Stimulated activated CD8-positive, alpha-beta memory T cell treated with anti-CD3 and anti-CD28 coated beads, Interleukin-4, amount 100 ng/mL, for 1 hour (primary cell): ENCODE data around the gene KRT38.
"Not testable (repeated sequence)": the region's sequence is repeated elsewhere in the genome, so short reads cannot be mapped to it uniquely, and the experiment has no call there.

Source experiments
- DNase-seq, 2 donors: peaks; one replicate each; pipeline ENCODE4 v3.0.0-alpha.2; 2020; ENCODE audit warnings: low read depth in 2 of 2, low spot score in 1 of 2

Gene KRT38

DNA sequence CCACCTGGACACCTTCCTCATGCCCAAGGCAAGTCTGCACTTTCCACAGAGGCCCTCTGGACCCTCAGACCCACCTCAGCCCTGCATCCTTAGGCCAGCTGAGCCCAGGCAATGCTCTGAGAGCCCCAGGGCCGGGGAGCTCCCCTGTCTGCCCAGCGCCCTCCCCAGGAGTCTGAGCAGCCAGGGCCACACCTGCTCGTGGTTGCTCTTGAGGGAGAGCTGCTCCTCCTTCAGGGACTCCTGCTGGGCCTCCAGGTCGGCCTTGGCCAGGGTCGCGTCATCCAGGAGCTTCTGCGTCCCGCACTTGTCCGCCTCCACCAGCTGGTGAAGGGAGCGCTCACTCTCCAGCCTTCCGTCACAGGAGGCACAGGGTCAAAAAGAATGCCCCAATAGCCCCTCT is 18.2 kb downstream of the KRT38 start:
- DNase-seq: not testable (repeated sequence)

DNA sequence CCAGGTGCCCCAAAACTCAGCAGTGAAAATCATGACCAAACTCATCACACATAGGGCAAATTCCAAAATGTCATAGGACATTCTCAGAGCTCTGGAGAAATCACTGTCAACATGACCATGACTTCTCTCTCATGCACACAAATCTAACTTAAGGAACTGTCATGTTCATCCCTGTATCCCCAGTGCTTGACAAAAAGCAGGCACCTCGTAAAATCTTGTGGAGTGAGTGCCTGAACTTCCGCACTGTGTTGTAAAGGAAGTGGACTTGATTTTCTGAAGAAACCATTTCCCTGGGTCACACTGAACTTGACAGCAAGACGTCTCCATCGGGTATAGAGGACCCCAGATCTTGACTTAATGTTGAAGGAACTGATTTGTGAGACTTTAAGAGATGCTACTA is 19.2 kb downstream of the KRT38 start:
- no peak for DNase-seq

DNA sequence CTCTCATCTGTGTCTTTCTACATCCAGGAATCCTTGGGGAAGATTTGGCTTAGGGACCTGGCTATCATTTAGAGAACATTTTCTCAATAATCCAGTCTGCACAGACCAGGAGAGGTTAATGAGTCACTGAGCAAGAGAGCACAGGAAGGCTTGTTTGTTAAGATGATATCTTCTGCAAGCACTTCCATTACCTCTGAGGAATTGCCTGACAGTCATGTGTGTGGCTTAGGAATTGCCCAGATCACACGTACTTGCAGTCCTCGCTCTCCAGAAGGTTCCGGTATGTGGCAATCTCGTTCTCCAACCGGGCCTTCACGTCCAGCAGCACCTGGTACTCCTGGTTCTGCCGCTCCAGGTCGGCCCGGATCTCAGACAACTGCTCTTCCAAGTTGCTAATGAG is 19.7 kb downstream of the KRT38 start:
- no peak for DNase-seq

DNA sequence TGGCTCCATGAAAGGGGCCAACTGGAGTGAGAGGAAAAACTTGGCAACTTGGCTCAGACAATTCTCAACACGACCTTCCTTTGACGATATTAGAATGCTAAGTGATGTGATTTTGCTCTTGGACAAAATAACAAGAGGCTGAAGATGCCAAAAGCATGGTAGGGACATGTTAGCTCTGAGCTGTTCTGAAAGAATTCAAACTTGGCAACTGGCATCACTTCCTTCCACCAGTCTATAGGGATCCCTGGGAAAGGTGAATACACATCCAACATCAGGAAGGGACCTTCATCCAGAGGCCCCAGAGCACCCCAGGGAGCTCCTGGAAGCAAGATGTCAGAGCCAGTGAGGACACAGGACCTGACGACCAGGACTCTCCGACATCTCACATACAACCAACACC is 20.6 kb downstream of the KRT38 start:
- no peak for DNase-seq

DNA sequence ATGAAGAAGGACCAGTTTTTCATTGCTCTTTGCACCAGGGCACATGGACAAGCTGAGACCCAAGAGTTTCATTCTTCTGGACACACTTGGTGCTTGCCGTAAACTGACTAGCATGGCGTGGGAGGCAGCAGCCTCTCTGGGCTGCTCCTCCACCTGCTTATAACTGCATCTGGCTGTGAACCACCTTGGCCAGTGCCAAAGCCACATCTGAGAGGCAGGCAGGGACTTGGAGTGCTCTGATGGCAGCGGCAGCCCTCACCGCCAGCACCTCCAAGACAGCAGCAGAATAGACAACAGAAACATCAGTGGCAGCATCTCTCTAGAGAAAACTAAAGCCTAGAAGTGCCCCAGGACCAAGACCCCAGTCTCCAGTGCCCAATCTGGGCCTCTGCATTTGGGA is 21.1 kb downstream of the KRT38 start:
- DNase-seq: no peak

DNA sequence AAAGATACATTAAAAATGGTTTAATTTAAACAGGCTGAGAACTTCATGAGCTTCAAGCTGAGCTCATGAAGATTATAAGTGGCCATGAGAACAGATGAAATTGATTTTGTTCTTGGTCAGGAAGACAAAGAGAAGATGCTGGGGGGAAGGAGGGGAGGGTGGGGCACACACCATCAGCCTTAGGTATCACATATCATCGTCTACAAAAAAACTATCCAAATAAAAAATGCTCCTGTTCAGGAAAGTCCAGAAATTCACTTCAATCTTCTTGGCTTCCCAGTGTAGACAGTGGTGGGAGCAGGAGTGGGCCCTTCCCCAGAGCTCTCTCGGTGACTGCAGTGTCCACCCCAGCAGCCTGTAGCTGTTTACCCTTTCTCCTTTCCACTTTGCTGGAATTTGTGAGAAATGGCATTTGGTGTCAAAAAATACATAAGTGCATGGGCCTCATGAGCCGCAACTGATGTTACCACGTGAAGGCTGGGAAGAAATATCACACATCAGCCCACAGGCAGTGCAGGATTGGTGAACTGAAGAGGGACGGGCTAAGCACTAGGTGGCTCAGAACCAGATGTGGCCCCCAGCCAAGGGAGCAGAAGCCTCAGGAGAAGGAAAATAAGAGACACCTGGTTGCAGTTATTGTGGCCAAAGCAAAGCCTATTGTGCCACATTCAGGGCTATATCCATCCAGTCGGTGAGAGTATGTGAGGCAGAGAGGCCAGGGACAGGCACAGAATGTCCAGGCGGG is 22.5 kb downstream of the KRT38 start:
- DNase-seq: no peak

DNA sequence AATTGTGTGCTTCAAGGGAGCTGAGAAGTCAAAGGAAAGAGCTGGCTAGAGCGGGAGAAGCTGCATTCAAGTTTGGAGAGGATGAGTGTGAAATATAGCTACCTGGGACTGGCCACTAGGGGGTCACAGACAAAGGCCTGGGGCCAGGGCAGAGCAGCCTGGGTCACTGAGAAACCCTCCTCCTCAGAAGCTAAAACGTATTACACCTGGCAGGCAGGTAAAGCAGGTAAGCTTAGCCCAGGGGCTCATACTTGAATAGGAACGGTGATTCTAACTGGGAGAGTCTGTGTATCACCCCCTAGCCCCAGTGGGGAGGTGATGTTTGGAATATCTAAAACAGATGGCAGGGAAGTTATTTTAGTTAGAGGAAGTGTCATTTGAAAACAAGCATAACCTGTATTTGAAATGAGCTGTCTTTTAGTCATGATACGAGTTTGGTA is 23.2 kb downstream of the KRT38 start:
- DNase-seq: no peak

DNA sequence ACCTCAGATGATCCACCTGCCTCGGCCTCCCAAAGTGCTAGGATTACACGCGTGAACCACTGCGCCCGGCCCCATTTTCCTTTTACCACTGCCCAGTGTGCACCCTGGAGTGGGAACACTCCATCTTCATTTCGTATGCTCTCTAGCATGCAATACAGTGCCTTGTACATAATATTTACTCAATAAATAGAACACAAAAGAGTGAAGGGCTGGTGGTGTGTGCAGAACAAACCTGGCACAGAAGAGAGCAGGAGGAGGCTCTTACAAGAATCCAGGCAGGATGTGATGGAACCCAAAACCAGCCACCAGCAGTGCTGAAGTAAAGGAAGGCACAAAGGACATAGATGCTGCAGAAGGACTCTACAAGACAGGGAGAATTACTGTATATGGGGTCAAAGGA is 23.7 kb downstream of the KRT38 start:
- DNase-seq: no peak

DNA sequence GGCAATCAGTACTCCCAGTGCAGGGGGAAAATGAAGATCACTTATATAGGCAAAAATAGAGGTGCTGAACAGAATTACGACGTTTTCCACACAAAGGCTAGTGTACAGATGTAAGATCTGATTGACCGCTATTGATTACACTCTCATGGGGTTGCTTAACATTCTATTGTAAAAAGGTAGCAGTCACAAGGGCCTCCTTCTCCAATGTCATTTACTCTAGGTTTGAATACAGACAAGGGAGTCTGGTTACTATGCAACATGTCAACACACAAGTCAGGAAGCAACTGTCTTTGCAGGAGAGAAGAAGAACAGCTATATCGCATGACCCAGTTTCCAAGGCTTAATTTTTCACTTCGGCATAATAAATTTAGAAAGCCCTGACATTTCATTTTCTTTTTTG is 24.3 kb downstream of the KRT38 start:
- DNase-seq: no peak

DNA sequence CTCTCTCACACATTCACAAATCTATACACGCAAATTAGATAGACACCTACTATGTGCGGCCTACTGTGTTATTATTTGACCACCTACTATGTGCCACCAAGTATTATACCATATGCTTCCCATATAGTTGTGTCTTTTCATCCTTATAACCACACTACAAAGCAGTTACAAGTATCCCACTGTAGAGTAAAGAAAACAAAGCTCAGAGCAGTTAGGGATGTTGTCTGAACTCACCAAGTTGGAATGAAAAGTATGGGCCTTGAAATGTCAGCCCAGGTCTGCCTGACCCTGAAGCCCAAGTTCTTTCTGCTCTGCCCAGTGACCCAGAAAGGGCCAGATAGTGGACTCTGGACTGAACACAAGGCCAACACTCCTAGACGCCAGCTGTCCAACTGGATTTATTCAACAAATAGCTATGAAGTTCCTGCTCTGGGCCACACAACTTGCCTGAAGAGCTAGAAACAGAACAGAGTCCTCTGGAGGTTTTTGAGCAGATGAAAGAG is 24.9 kb downstream of the KRT38 start:
- DNase-seq: no peak

DNA sequence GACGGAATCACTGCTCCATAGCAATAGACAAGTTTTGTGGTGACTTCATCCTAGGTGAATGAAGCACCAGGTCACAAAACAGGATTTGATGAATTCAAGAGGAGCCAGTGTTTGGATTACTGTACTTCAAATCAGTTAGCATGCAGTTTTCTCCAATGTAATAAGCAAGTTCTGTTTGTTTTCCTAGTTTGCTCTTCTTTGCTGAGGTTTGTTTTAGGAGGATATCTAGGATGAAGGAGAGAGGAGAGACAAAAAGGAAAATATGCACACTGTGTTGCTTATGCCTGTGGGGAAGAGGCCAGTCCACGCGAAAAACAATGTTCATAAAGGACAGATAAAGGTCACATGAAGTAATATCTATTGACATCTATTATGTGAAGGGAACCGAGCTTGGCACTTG is 25.4 kb downstream of the KRT38 start:
- no peak for DNase-seq

DNA sequence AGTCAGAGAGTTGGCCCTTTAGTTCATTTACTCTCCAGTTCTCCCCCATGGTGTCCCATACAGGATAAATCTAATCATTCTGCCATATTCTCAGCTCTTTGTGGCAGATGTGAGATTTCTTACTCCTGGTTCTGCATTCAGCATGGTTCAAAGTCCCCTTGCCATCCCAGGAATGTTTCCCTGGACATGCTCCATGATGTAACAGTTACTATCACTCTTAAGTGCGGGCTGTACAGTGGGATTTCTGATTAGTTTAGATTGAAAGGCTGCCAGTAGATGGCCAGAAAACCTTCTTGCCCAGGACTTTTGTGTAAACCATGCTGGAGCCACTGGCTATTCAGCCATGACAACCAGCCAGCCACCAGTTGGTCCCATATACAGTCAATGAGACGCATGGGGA is 26.8 kb downstream of the KRT38 start:
- no peak for DNase-seq

DNA sequence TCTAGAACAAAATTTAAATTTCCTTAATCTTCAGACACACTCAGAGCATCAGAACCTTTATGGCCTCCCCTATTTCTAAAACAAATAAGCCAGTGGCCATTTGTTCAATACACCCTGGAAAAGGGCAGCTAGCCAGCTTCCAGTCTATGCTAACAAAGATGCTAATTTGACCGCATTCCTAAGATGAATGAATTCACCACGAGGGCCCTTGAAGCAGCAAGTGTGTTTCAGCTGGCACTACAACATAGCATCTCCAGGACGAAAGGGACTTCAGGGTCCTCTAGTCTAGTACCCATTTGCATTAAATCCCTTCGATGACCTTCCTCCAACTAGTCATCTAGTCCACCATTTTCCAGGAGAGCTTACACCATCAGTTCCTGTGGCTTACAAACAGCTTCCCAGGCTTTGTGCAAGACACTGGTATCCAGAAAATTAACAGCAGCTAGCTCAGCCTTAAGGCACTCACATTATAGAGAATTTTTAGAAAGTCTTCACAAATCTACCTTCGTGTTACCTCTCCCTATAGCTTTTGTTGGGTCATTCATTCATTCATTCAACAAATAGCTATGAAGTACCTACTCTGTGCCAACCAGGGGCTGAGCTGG is 27.3 kb downstream of the KRT38 start:
- no peak for DNase-seq

DNA sequence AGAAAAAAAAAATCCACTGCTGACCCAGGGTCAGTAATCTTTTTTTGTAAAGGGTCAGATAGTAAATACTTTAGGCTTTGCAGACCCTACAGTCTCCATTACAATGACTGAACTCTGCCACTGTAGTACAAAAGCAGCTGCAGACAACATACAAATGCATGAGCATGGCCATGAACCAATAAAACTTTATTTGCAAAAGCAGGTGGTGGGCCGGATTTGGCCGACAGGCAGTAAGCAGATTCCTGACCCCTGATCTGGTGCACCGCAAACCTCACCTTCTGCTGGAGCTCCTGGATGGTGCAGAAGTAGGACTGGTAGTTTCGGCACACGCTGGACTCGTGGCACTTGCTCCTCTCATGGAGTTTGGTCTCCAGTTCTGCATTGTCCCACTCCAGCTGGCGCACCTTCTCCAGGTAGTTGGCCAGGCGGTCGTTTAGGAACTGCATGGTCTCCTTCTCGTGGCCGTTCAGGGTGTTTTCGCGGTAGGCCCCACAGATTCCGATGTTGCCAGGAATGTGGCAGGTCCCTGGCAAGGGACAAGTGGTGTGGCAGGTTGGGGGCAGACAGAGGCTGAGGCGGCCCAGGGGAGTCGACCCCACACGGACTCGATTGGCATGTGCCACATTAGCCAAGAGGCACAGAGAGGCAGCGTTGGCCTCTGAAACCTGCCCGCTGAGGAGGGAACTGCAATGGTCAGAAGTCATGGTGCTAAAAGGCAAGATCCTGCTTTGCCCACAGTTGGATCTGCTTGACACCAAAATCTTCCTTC is 29.5 kb downstream of the KRT38 start:
- no peak for DNase-seq

DNA sequence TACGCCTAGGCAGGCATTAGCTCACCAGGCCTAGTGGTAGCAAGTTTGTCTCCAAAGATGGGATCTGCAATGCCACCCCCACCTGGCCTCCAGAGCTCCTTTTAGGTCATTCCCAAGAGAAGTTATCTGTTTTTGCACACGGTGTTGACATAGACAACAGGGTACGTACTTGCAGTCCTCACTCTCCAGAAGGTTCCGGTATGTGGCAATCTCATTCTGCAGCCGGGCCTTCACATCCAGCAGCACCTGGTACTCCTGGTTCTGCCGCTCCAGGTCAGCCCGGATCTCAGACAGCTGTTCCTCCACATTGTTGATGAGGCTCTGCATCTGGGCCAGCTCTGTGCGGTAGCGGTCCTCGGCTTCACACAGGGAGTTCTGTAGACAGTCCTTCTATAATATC is 33.6 kb downstream of the KRT38 start:
- DNase-seq: no peak

DNA sequence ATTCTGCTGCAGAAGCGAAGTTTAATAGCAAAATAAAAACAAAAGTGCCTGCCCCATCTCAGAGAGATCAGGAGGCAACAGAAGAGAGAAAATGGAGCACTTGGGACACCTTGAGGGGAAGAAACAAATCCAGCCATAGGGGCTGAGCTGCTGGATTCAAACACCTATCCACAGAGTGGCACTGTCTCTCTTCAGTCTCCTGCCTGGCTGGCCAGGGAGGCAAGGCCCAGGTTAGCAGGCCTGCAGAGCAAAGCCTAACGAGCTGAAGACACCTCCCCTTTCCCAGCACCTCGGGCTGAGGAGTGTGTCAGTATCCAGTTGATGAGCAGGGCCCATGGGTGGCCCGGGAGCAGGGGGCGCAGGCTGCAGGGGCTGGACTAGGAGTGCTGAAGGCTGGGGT is 34.6 kb downstream of the KRT38 start:
- DNase-seq: no peak

DNA sequence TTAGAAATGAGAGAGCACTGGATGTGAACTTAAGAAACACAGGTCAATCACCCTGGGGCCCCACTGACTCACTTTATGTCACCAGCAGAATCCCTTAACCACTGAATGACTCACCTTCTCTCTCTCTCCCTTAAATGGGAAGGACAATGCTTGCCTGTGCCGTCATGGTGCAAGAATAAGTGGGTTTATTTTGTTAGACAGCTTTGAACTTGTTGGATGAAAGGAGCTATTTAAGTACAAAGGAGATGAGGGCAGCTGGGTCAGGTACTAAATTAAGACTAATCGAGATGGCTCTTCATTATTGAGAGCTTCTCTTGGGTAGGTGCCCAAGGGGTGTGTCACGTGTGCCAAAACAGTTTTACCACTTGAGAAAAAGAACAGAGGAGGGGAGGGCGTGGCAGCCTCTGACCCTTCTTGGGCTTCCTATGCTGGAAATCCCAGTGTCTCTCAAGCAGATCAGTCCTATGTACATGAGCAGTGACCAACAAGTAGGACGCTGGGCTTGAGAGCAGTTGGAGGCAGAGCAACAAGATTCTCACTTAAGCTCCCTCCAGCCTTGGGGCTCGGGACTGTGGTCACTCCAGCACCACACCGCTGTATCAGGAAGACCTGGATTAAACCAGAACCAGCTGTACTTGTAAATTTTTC is 36.6 kb downstream of the KRT38 start:
- DNase-seq: peak in 1 of 2 donors; percentile 3

DNA sequence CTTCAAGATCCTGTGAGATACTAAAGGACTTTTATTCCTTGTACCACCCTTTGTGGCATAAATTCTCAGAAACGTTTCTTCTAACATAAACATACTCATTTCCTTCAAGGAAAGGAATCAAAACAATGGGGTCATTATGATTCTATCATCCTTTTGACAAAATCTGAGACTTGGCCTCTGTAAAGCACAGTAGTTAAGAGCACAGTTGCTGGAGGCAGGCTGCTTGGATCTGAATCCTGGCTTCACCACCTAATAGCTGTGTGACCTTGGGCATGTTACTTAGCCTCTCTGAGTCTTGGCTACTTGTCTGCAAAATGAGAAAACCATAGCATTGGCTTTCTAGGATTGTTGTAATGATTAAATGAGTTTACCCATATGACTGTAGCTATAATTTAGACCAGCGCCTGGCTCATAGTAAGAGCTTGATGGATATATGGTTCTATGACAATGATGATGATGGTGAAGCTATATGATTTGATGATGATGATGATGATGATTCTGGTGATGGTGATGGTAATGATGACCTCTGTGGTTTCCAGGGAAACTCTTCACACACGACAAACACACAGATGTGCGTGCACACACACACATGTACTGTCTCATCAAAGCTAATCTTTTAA is 37.3 kb downstream of the KRT38 start:
- no peak for DNase-seq

DNA sequence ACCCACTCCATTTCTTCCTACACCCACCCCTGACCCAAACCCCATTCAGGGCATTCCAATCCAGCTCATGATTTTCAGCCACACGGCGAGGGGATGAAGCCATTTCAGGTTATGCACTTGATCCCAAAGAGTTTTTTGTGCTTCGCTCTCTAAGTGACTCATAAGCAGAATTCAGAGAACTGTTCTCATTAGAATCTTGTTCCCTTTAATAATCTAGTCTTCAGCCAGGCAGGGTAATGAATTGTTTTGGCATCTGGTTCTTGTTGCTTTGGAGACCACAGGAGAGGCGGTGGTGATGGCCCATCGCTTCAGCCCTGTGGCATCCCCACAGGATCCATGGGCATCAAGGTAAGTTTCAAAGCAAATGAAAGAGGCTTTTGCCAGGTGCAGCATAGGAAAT is 38.6 kb downstream of the KRT38 start:
- DNase-seq: no peak

DNA sequence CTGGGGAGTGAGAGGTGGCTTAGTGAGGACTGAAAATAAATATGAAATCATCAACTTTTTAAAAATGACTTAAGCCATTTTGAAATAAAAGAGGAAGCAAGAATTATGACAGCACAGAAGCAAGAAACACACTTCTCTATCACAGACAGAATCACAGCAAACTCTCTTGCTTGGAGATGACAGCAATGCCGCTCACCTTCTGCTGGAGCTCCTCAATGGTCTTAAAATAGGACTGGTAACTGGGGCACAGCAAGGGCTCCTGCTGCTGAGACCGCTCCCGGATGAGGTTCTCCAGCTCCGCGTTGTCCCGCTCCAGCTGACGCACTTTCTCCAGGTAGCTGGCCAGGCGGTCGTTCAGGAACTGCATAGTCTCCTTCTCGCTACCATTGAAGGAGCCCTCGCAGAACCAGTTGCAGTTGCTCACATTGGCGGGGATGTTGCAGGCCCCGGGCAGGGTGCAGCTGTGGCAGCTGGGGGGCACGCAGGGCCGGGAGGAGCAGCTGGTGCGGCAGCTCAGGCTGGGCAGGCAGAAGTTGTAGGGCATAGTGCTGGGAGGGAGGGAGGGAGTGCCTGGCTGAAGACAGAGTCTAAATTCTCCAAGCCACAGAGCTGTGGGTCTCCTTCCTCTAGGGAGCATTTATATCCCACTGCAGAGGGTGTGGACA is 43.7 kb downstream of the KRT38 start, which contains the start of gene KRT31:
KRT31 (minus strand) TSS at position 613 of the 665 bp plus-strand sequence; CDS start at position 544, 69 bp downstream.
- no peak for DNase-seq

DNA sequence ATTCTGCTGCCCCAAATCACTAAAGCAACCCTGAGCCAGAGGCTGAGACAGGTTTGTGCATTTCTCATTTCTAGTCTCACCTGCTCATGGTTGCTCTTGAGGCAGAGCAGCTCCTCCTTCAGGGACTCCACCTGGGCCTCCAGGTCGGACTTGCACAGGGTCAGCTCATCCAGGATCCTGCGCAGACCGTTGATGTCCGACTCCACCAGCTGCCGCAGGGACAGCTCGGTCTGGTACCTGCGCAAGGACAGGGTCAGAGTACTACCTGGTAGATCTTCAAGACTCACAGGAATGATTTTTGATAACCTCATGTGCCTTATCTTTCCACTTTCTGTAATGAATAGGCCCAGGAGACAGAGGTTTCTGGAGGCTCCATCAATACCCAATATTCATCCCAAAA is 44.4 kb downstream of the KRT38 start:
- DNase-seq: no peak
